DMS114 treated with DMSO at 0.1 percent for 48 hours (cell line): ENCODE measurements around the gene SLC5A5.
A peak's percentile ranks its signal among the peaks of the same experiment; 100 is the strongest.
"Not testable (repeated sequence)": the region's sequence is repeated elsewhere in the genome, so short reads cannot be mapped to it uniquely, and the experiment has no call there.

Experiments
- DNase-seq: peaks from one replicate; lab custom pipeline; 2025; ENCODE audit not compliant: unreplicated experiment; lab: John Stamatoyannopoulos, UW

SLC5A5 gene

GRCh38 chr19:17871032-17871877 lies 490 bp upstream of the SLC5A5 start:
- DNase-seq, result no peak

GRCh38 chr19:17872251-17873001 lies 681 bp downstream of the SLC5A5 start:
- DNase-seq, result no peak

GRCh38 chr19:17873786-17874757 lies 2.3 kb downstream of the SLC5A5 start:
- peak; percentile 39 for DNase-seq

GRCh38 chr19:17874758-17875135 lies 3.0 kb downstream of the SLC5A5 start:
- no peak for DNase-seq

- DNase-seq, result no peak
Measured at GRCh38 chr19:17877696-17878095, 6.0 kb downstream of the SLC5A5 start.

GRCh38 chr19:17879466-17879865 lies 7.7 kb downstream of the SLC5A5 start:
- DNase-seq, result no peak

- no peak for DNase-seq
Measured at GRCh38 chr19:17881701-17882100, 10.0 kb downstream of the SLC5A5 start.

GRCh38 chr19:17883627-17884410 lies 12.1 kb downstream of the SLC5A5 start:
- DNase-seq, result no peak

- DNase-seq, result no peak
Measured at GRCh38 chr19:17886515-17886914, 14.8 kb downstream of the SLC5A5 start.

GRCh38 chr19:17887221-17887620 lies 15.5 kb downstream of the SLC5A5 start:
- DNase-seq, result not testable (repeated sequence)

GRCh38 chr19:17888260-17888659 lies 16.5 kb downstream of the SLC5A5 start:
- DNase-seq, result no peak

- no peak for DNase-seq
Measured at GRCh38 chr19:17889609-17890214, 18.0 kb downstream of the SLC5A5 start.

- DNase-seq, result no peak
Measured at GRCh38 chr19:17893766-17894165, 22.0 kb downstream of the SLC5A5 start.

- no peak for DNase-seq
Measured at GRCh38 chr19:17902701-17903100, 31.0 kb downstream of the SLC5A5 start.

GRCh38 chr19:17908244-17908643 lies 36.5 kb downstream of the SLC5A5 start:
- no peak for DNase-seq

- DNase-seq, result no peak
Measured at GRCh38 chr19:17909003-17909732, 37.4 kb downstream of the SLC5A5 start.

- DNase-seq, result no peak
Measured at GRCh38 chr19:17910791-17911360, 39.1 kb downstream of the SLC5A5 start.

GRCh38 chr19:17915940-17916593 lies 44.3 kb downstream of the SLC5A5 start:
- DNase-seq, result no peak
